Muscle of back (tissue), 13 donors: ENCODE data around the gene ODAM. TPM values are rescaled to one million over a fixed set of nuclear protein-coding genes. Genes with fewer than 3 reads are reported as not detected.
"Not testable (repeated sequence)": the region's sequence is repeated elsewhere in the genome, so short reads cannot be mapped to it uniquely, and the experiment has no call there.

Experiments used
- DNase-seq, 3 donors: peaks; one replicate each; pipeline versions ENCODE4 v3.0.0 to v3.0.0-alpha.2; 2013
- long read RNA-seq, 9 donors: transcript quantifications; one replicate each; lab custom pipeline, GENCODE V29; 2026
- polyA plus RNA-seq, 10 donors: library from polyadenylated mRNA; unstranded; fragments of 120-200 nt; gene quantifications; one replicate each; pipeline ENCODE4 v1.2.1, GENCODE V29; 2013; ENCODE audit not compliant: insufficient read length in 10 of 10

ODAM gene
- under 1 TPM in 3 of 10 donors, not detected in 7; 0.32 to 0.77 (median 0.34) TPM for polyA plus RNA-seq
- long read RNA-seq, donor 1: 0 reads
- long read RNA-seq, donor 2: 0 reads
- long read RNA-seq, donor 3: 0 reads
- long read RNA-seq, donor 4: 0 reads
- long read RNA-seq, donor 5: 0 reads
- long read RNA-seq, donor 6: 0 reads
- long read RNA-seq, donor 7: 0 reads
- long read RNA-seq, donor 8: 0 reads
- long read RNA-seq, donor 9: 0 reads

GRCh38 chr4:70195425-70195824 is at the start of gene ODAM:
Gene ODAM, plus strand, starts transcription at chr4:70195725. Its CDS starts 819 bp downstream, at chr4:70196544.
- no peak for DNase-seq

- DNase-seq: no peak
Measured at GRCh38 chr4:70151271-70151670, 44.3 kb upstream of the ODAM start.

- no peak for DNase-seq
Measured at GRCh38 chr4:70152088-70152487, 43.4 kb upstream of the ODAM start.

- DNase-seq: no peak
Measured at GRCh38 chr4:70153937-70154336, 41.6 kb upstream of the ODAM start, which contains the start of gene PRR27. Gene PRR27, plus strand, starts transcription at chr4:70154237. Its CDS starts 139 bp downstream, at chr4:70154376.

GRCh38 chr4:70158576-70158975 is 36.9 kb upstream of the ODAM start:
- no peak for DNase-seq

- peak in 2 of 3 donors; percentile 20 to 53 for DNase-seq
Measured at GRCh38 chr4:70177090-70177489, 18.4 kb upstream of the ODAM start.

- no peak for DNase-seq
Measured at GRCh38 chr4:70178075-70178660, 17.4 kb upstream of the ODAM start.

- DNase-seq: peak in 1 of 3 donors; percentile 20
Measured at GRCh38 chr4:70179811-70180210, 15.7 kb upstream of the ODAM start.

GRCh38 chr4:70181864-70182263 is 13.7 kb upstream of the ODAM start:
- DNase-seq: no peak

GRCh38 chr4:70182517-70183167 is 12.9 kb upstream of the ODAM start:
- peak in 2 of 3 donors; percentile 22 to 52 for DNase-seq

- DNase-seq: peak in 2 of 3 donors; percentile 25 to 50
Measured at GRCh38 chr4:70183168-70183939, 12.2 kb upstream of the ODAM start.

- no peak for DNase-seq
Measured at GRCh38 chr4:70183940-70184246, 11.6 kb upstream of the ODAM start.

GRCh38 chr4:70187216-70187615 is 8.3 kb upstream of the ODAM start:
- DNase-seq: no peak

GRCh38 chr4:70190579-70190978 is 4.9 kb upstream of the ODAM start:
- no peak for DNase-seq

- no peak for DNase-seq
Measured at GRCh38 chr4:70191647-70192046, 3.9 kb upstream of the ODAM start.

GRCh38 chr4:70192895-70193294 is 2.6 kb upstream of the ODAM start:
- no peak for DNase-seq

GRCh38 chr4:70196857-70197256 is 1.3 kb downstream of the ODAM start:
- no peak for DNase-seq

GRCh38 chr4:70197842-70198241 is 2.3 kb downstream of the ODAM start:
- DNase-seq: no peak

GRCh38 chr4:70203601-70204000 is 8.1 kb downstream of the ODAM start:
- no peak for DNase-seq

- DNase-seq: not testable (repeated sequence)
Measured at GRCh38 chr4:70212752-70213151, 17.2 kb downstream of the ODAM start.

- DNase-seq: not testable (repeated sequence)
Measured at GRCh38 chr4:70216109-70216508, 20.6 kb downstream of the ODAM start.

GRCh38 chr4:70216550-70216949 is 21.0 kb downstream of the ODAM start:
- DNase-seq: not testable (repeated sequence)
